ENCODE results near the gene SMCO3. TPM values are rescaled to one million over a fixed set of nuclear protein-coding genes. Genes with fewer than 3 reads are reported as not detected.

Gene SMCO3
- polyA plus RNA-seq, 1 donor from 2014 or later = 2.7 TPM

- Histone ChIP-seq H3K9me3 (ENCODE audit: low read length) (no peaks in the 10 kb centered on the region), H3K4me2 (ENCODE audit: low read length) (peak overlapping the region; percentile 2), H3K4me3 (ENCODE audit: low read length) (peak overlapping the region; percentile 26), H3K27me3 (ENCODE audit: insufficient read depth, low read depth, low read length) (no peaks in the 10 kb centered on the region), H3K9me2 (ENCODE audit: insufficient read depth, low read length) (no peaks in the 10 kb centered on the region), H3K27ac (ENCODE audit: low read length) (no peak overlapping the region), H3K79me2 (replicated peaks; ENCODE audit: insufficient read depth, low read length) (no peaks in the 10 kb centered on the region), H2AFZ (ENCODE audit: low read depth, low read length) (no peak overlapping the region), H3K36me3 (ENCODE audit: insufficient read depth, low read length) (no peaks in the 10 kb centered on the region), H3F3A (ENCODE audit: insufficient read depth, low read length, poor library complexity, severe bottlenecking) (no peaks in the 10 kb centered on the region), H3K9ac (ENCODE audit: low read length) (no peak overlapping the region), H4K20me1 (ENCODE audit: insufficient read depth) (no peaks in the 10 kb centered on the region)
- TF ChIP-seq EP300 (conservative IDR thresholded peaks at IDR 0.05; ENCODE audit: poor library complexity, severe bottlenecking) (no peak), EZH2 (IDR thresholded peaks at IDR 0.05; ENCODE audit: borderline replicate concordance, insufficient read depth, low read length, poor library complexity, severe bottlenecking) (no peak), SMC3 (conservative IDR thresholded peaks at IDR 0.05; ENCODE audit: poor library complexity) (no peak), CTCF (IDR thresholded peaks at IDR 0.05; ENCODE audit: poor library complexity, severe bottlenecking) (no peak), TAF1 (IDR thresholded peaks at IDR 0.05; ENCODE audit: low read depth) (no peak), REST (IDR thresholded peaks at IDR 0.05; ENCODE audit: borderline replicate concordance) (no peak), POLR2AphosphoS5 (IDR thresholded peaks at IDR 0.05) (no peak), RAD21 (conservative IDR thresholded peaks at IDR 0.05) (no peak)
Observed at GRCh38 chr12:14834509-14834908, 20.5 kb upstream of the SMCO3 start.

- H3K79me2 ChIP-seq (replicated peaks; ENCODE audit: insufficient read depth, low read length) = no peaks in the 10 kb centered on the region
- no peak overlapping the region for H2AFZ ChIP-seq (ENCODE audit: low read depth, low read length)
- H3K4me3 ChIP-seq (ENCODE audit: low read length) = no peak overlapping the region
- H3K9me3 ChIP-seq (ENCODE audit: low read length) = no peaks in the 10 kb centered on the region
- no peaks in the 10 kb centered on the region for H4K20me1 ChIP-seq (ENCODE audit: insufficient read depth)
- no peaks in the 10 kb centered on the region for H3K36me3 ChIP-seq (ENCODE audit: insufficient read depth, low read length)
- no peaks in the 10 kb centered on the region for H3K27me3 ChIP-seq (ENCODE audit: insufficient read depth, low read depth, low read length)
- H3F3A ChIP-seq (ENCODE audit: insufficient read depth, low read length, poor library complexity, severe bottlenecking) = no peaks in the 10 kb centered on the region
- H3K9me2 ChIP-seq (ENCODE audit: insufficient read depth, low read length) = no peaks in the 10 kb centered on the region
- H3K9ac ChIP-seq (ENCODE audit: low read length) = no peak overlapping the region
- H3K27ac ChIP-seq (ENCODE audit: low read length) = no peak overlapping the region
- TF ChIP-seq EP300 (conservative IDR thresholded peaks at IDR 0.05; ENCODE audit: poor library complexity, severe bottlenecking) = no peak
- no peak for TF ChIP-seq TAF1 (IDR thresholded peaks at IDR 0.05; ENCODE audit: low read depth)
- no peak for TF ChIP-seq MXI1 (conservative IDR thresholded peaks at IDR 0.05; ENCODE audit: poor library complexity, severe bottlenecking)
- TF ChIP-seq POLR2AphosphoS5 (IDR thresholded peaks at IDR 0.05) = no peak
- no peak overlapping the region for H3K4me2 ChIP-seq (ENCODE audit: low read length)
Observed at GRCh38 chr12:14833952-14834351, 20.0 kb upstream of the SMCO3 start.

GRCh38 chr12:14833336-14833735 is 19.4 kb upstream of the SMCO3 start:
- Histone ChIP-seq H3K9me3 (ENCODE audit: low read length) (no peaks in the 10 kb centered on the region), H3K4me2 (ENCODE audit: low read length) (no peak overlapping the region), H3K27ac (ENCODE audit: low read length) (no peak overlapping the region), H3K4me3 (ENCODE audit: low read length) (no peak overlapping the region), H3K79me2 (replicated peaks; ENCODE audit: insufficient read depth, low read length) (no peaks in the 10 kb centered on the region), H3K27me3 (ENCODE audit: insufficient read depth, low read depth, low read length) (no peaks in the 10 kb centered on the region), H3K36me3 (ENCODE audit: insufficient read depth, low read length) (no peaks in the 10 kb centered on the region), H2AFZ (ENCODE audit: low read depth, low read length) (no peak overlapping the region), H4K20me1 (ENCODE audit: insufficient read depth) (no peaks in the 10 kb centered on the region), H3K9me2 (ENCODE audit: insufficient read depth, low read length) (no peaks in the 10 kb centered on the region), H3K9ac (ENCODE audit: low read length) (no peak overlapping the region), H3F3A (ENCODE audit: insufficient read depth, low read length, poor library complexity, severe bottlenecking) (no peaks in the 10 kb centered on the region)
- no peak for TF ChIP-seq POLR2AphosphoS5 (IDR thresholded peaks at IDR 0.05)
- TF ChIP-seq EZH2 (IDR thresholded peaks at IDR 0.05; ENCODE audit: borderline replicate concordance, insufficient read depth, low read length, poor library complexity, severe bottlenecking) = no peak
- TF ChIP-seq RAD21 (conservative IDR thresholded peaks at IDR 0.05) = no peak
- no peak for TF ChIP-seq REST (IDR thresholded peaks at IDR 0.05; ENCODE audit: borderline replicate concordance)
- TF ChIP-seq MXI1 (conservative IDR thresholded peaks at IDR 0.05; ENCODE audit: poor library complexity, severe bottlenecking) = no peak
- TF ChIP-seq TAF1 (IDR thresholded peaks at IDR 0.05; ENCODE audit: low read depth) = no peak
- no peak for TF ChIP-seq EP300 (conservative IDR thresholded peaks at IDR 0.05; ENCODE audit: poor library complexity, severe bottlenecking)
- no peak for TF ChIP-seq CTCF (IDR thresholded peaks at IDR 0.05; ENCODE audit: poor library complexity, severe bottlenecking)
- TF ChIP-seq SMC3 (conservative IDR thresholded peaks at IDR 0.05; ENCODE audit: poor library complexity) = no peak
